NAMALWA (cell line): Measurements from ENCODE around the gene AGBL4.

Source experiments
- DNase-seq: peaks from one replicate; pipeline ENCODE4 v3.0.0-alpha.2; 2015; ENCODE audit warnings: low spot score

The AGBL4 gene

GRCh38 chr1:49694251-49694827 is 329.4 kb downstream of the AGBL4 start:
- DNase-seq: no peak

GRCh38 chr1:49686107-49686506 is 337.6 kb downstream of the AGBL4 start:
- no peak for DNase-seq

GRCh38 chr1:49677706-49678105 is 346.0 kb downstream of the AGBL4 start:
- no peak for DNase-seq

GRCh38 chr1:49651136-49651535 is 372.6 kb downstream of the AGBL4 start:
- no peak for DNase-seq

- no peak for DNase-seq
Measured at GRCh38 chr1:49630156-49630555, 393.6 kb downstream of the AGBL4 start.

- DNase-seq: no peak
Measured at GRCh38 chr1:49627781-49628180, 396.0 kb downstream of the AGBL4 start.

GRCh38 chr1:49626472-49626871 is 397.3 kb downstream of the AGBL4 start:
- no peak for DNase-seq

GRCh38 chr1:49622877-49623276 is 400.9 kb downstream of the AGBL4 start:
- DNase-seq: no peak

GRCh38 chr1:49606082-49606481 is 417.7 kb downstream of the AGBL4 start:
- no peak for DNase-seq

GRCh38 chr1:49597436-49597835 is 426.3 kb downstream of the AGBL4 start:
- DNase-seq: no peak

GRCh38 chr1:49576327-49576901 is 447.3 kb downstream of the AGBL4 start:
- DNase-seq: no peak

GRCh38 chr1:49556676-49557234 is 467.0 kb downstream of the AGBL4 start:
- no peak for DNase-seq

GRCh38 chr1:49552101-49552500 is 471.7 kb downstream of the AGBL4 start:
- DNase-seq: no peak

- no peak for DNase-seq
Measured at GRCh38 chr1:49544615-49545014, 479.1 kb downstream of the AGBL4 start.

- DNase-seq: no peak
Measured at GRCh38 chr1:49541096-49541752, 482.5 kb downstream of the AGBL4 start.

- DNase-seq: no peak
Measured at GRCh38 chr1:49527606-49528305, 496.0 kb downstream of the AGBL4 start.

GRCh38 chr1:49526672-49527071 is 497.1 kb downstream of the AGBL4 start:
- no peak for DNase-seq

- no peak for DNase-seq
Measured at GRCh38 chr1:49523764-49524163, 500.0 kb downstream of the AGBL4 start.

- no peak for DNase-seq
Measured at GRCh38 chr1:49466961-49467360, 556.8 kb downstream of the AGBL4 start.

- no peak for DNase-seq
Measured at GRCh38 chr1:49465486-49466185, 558.1 kb downstream of the AGBL4 start.

- DNase-seq: no peak
Measured at GRCh38 chr1:49448200-49448599, 575.6 kb downstream of the AGBL4 start.

- no peak for DNase-seq
Measured at GRCh38 chr1:49436865-49437264, 586.9 kb downstream of the AGBL4 start.
